ENCODE results near the gene AP3B1. TPM values are rescaled to one million over a fixed set of nuclear protein-coding genes. Genes with fewer than 3 reads are reported as not detected.

AP3B1 gene
- total and polyA plus RNA-seq, 2 of the 8 experiments (the other 6 are each of a cell fraction or from before 2014, with no cell fraction given): 45.8 to 48.3 TPM

DNA sequence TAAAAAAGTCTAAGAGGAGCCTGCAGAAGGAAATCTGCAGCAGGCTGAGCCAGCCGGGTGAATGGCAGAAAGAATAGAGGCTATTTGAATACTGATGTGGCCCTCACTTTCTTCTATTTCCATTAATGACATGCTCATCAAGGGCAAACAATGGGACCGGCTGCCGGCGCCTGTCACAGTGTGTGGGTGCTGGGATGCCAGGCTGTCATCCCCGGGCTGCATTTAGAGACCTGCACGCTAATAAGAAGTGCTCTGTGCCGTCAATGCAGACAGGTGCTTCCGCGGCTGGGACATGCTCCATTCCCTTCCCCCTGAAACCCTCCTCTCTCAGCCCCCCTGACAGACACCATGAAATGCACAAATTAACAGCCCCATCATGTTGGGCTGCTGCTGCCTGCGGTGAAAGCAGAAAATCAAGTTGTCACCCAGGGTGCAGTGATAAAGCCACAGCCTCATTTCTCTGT, 300.6 kb downstream of the AP3B1 start:
- Histone ChIP-seq H2BK15ac (ENCODE audit: low read length) (no peak overlapping the region), H3K23me2 (ENCODE audit: low read depth, low read length) (no peaks in the 10 kb centered on the region), H3K4me2 (ENCODE audit: insufficient read depth in 1 of 2, low read depth in 2 of 2, low read length in 2 of 2) (peak overlapping the region; percentile 22 to 33; a peak in 3 of 4 replicates), H3K27ac (ENCODE audit: low read depth, low read length) (no peak overlapping the region), H2AK5ac (ENCODE audit: low read depth, low read length) (no peak overlapping the region), H3K23ac (ENCODE audit: insufficient read length) (no peak overlapping the region), H3K18ac (ENCODE audit: extremely low read depth, low read length) (no peak overlapping the region), H4K8ac (ENCODE audit: extremely low read depth, insufficient read depth, low read length) (0 out of 2 replicates have a peak overlapping the region, but pooled peaks have one; percentile 36), H3K14ac (ENCODE audit: insufficient read length) (no peak overlapping the region), H3K4me3 (ENCODE audit: extremely low read depth in 1 of 4, insufficient read depth in 2 of 4, low read depth in 3 of 4, low read length in 4 of 4) (no peak overlapping the region), H3K4me1 (replicated peaks in 1 of 4; ENCODE audit: control insufficient read depth in 3 of 4, insufficient read depth in 4 of 4, low read length in 3 of 4) (peaks cover 9 to 23% (median 17%) of the 10 kb centered on the region in 4 experiments), H2BK5ac (ENCODE audit: low read depth, low read length) (no peak overlapping the region), H3K79me1 (ENCODE audit: low read depth, low read length) (no peaks in the 10 kb centered on the region), H3K9me3 (ENCODE audit: insufficient read depth in 2 of 2, low read depth in 1 of 2, low read length in 1 of 2) (no peaks in the 10 kb centered on the region), H3K27me3 (replicated peaks in 1 of 4; ENCODE audit: control insufficient read depth in 3 of 4, extremely low read depth in 1 of 4, insufficient read depth in 3 of 4, low read length in 3 of 4) (peaks cover 0 to 21% (median 16%) of the 10 kb centered on the region in 4 experiments; a peak in 6 of 7 replicates), H2BK12ac (ENCODE audit: low read depth, low read length) (no peak overlapping the region), H3K4ac (replicated peaks; ENCODE audit: insufficient read length, low read depth, low read length) (no peak overlapping the region), H4K5ac (ENCODE audit: insufficient read length, low read depth, low read length) (no peak overlapping the region), H3K36me3 (ENCODE audit: control insufficient read depth in 2 of 4, insufficient read depth in 4 of 4, low read length in 3 of 4) (no peaks in the 10 kb centered on the region), H2AFZ (ENCODE audit: low read length) (no peak overlapping the region), H4K20me1 (replicated peaks in 1 of 2; ENCODE audit: control insufficient read depth in 1 of 2, insufficient read depth in 2 of 2, low read length in 2 of 2) (peaks cover 3 to 13% of the 10 kb centered on the region in 2 experiments), H2BK20ac (ENCODE audit: low read length) (no peak overlapping the region), H2BK120ac (replicated peaks; ENCODE audit: low read depth, low read length) (no peak overlapping the region), H3K56ac (replicated peaks; ENCODE audit: insufficient read length, low read depth, low read length) (no peak overlapping the region), H3K79me2 (ENCODE audit: control insufficient read depth in 1 of 2, insufficient read depth in 2 of 2, low read length in 2 of 2) (no peaks in the 10 kb centered on the region), H4K91ac (replicated peaks; ENCODE audit: insufficient read length, low read length) (no peak overlapping the region), H3K9ac (replicated peaks in 1 of 4; ENCODE audit: extremely low read depth in 1 of 4, low read depth in 3 of 4, low read length in 3 of 4) (no peak overlapping the region)
- CTCF ChIA-PET (ENCODE audit: partially characterized antibody): interaction anchor here (0.6 to 1.7 kb wide), 3 partner anchors 13 to 426 kb away, joined by 4 to 5 read pairs (median 4); no protein-coding TSS in a partner anchor
- DNase-seq (ENCODE audit: low read depth in 1 of 2, low spot score in 2 of 2): no peak
- 22% methylated on average over 10 of the region's 10 CpGs; no CpG with 5 or more reads in 1 of the 2 experiments for WGBS, 2 experiments (ENCODE audit: extremely low coverage in 1 of 2, insufficient coverage in 1 of 2, insufficient read length in 1 of 2, insufficient replicate concordance in 2 of 2, low coverage in 1 of 2, low lambda C conversion rate in 2 of 2, missing lambda C conversion rate in 1 of 2)
- no peak for FAIRE-seq
- POLR2A ChIA-PET (ENCODE audit: partially characterized antibody): interaction anchor here (0.6 kb wide), 2 partner anchors 9 to 10 kb away, joined by 3 read pairs; no protein-coding TSS in a partner anchor
- no peak for TF ChIP-seq BACH1 (IDR thresholded peaks at IDR 0.05; ENCODE audit: low read length)
- TF ChIP-seq KDM1A (IDR thresholded peaks at IDR 0.05; ENCODE audit: borderline replicate concordance, low read length): no peak
- TF ChIP-seq EP300 (IDR thresholded peaks at IDR 0.05; ENCODE audit: borderline replicate concordance in 1 of 2, low read depth in 2 of 2, low read length in 2 of 2): no peak
- TF ChIP-seq ASH2L (IDR thresholded peaks at IDR 0.05; ENCODE audit: low read length): no peak
- no peak for TF ChIP-seq TEAD4 (IDR thresholded peaks at IDR 0.05; ENCODE audit: low read depth, low read length)
- no peak for TF ChIP-seq SP4 (IDR thresholded peaks at IDR 0.05; ENCODE audit: low read length)
- peak; percentile 76 for TF ChIP-seq CTBP2 (IDR thresholded peaks at IDR 0.05; ENCODE audit: borderline replicate concordance, insufficient read depth, insufficient read length, low read length)
- no peak for TF ChIP-seq PHF8 (conservative IDR thresholded peaks at IDR 0.05; ENCODE audit: low read depth, low read length)
- no peak for TF ChIP-seq KDM4A (IDR thresholded peaks at IDR 0.05; ENCODE audit: low read depth, low read length, severe bottlenecking)
- TF ChIP-seq, protein P1, sequence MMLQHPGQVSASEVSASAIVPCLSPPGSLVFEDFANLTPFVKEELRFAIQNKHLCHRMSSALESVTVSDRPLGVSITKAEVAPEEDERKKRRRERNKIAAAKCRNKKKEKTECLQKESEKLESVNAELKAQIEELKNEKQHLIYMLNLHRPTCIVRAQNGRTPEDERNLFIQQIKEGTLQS (IDR thresholded peaks at IDR 0.05; ENCODE audit: insufficient read depth, low read depth, low read length): no peak
- no peak for TF ChIP-seq SUZ12 (IDR thresholded peaks at IDR 0.05; ENCODE audit: low read length)
- TF ChIP-seq HDAC6 (IDR thresholded peaks at IDR 0.05; ENCODE audit: low read depth, low read length): no peak
- TF ChIP-seq CBX5 (IDR thresholded peaks at IDR 0.05; ENCODE audit: low read depth, low read length): no peak

Measured in H1 (cell line).